ENCODE results near the gene DUSP15. TPM values are rescaled to one million over a fixed set of nuclear protein-coding genes. Genes with fewer than 3 reads are reported as not detected.

The DUSP15 gene
- total RNA-seq, 1 experiment from 2014 or later, result not detected

DNA sequence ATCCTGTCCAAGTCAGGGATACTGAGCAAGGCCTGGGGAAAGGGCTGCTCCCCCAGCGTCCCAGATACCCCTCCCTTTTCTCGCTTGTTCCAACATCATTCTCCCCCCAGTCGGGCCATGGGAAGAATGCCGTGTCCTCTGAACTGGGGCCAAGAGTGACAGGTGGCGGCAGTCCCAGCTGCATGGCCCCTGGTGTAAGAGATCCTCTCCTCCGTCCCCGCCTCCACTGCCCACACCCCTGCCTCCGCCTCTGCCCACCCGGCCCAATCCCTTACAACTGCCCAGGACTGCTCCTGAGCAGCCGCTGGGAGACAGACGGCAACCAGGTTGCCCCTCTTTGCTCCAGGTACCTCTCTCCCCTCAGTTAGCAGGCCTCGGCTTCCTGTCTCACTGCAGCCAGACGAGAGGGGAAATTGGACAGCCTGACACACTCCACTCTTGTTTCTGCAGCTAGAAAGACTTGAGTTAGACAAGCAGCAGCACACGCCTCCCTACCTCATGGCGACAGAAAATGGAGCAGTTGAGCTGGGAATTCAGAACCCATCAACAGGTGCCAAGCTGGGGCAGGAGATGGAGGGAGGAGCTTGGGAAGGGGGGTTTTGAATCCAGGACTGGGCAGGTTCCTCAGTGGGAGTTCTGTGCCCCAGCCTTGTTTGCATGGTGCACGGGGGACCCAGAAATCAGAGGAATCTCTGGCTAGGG is 51.1 kb downstream of the DUSP15 start, which contains the start of gene MYLK2:
TSS of gene MYLK2 (plus strand) at position 274 of the 702 bp plus-strand sequence. CDS start at position 499, 225 bp downstream.
- Mint-ChIP-seq H3K36me3 (ENCODE audit: insufficient read depth, unreplicated experiment) (peaks cover 6% of the 10 kb centered on the region), H3K4me1 (ENCODE audit: low read depth, unreplicated experiment) (no peaks in the 10 kb centered on the region), H3K27ac (ENCODE audit: unreplicated experiment) (no peak within 1 kb of the TSS), H3K27me3 (ENCODE audit: unreplicated experiment) (no peaks in the 10 kb centered on the region), H3K9me3 (ENCODE audit: low read depth, unreplicated experiment) (no peaks in the 10 kb centered on the region), H3K4me3 (ENCODE audit: low read depth, unreplicated experiment) (no peak within 1 kb of the TSS)
- no peak for DNase-seq
- TF ChIP-seq, protein P1, sequence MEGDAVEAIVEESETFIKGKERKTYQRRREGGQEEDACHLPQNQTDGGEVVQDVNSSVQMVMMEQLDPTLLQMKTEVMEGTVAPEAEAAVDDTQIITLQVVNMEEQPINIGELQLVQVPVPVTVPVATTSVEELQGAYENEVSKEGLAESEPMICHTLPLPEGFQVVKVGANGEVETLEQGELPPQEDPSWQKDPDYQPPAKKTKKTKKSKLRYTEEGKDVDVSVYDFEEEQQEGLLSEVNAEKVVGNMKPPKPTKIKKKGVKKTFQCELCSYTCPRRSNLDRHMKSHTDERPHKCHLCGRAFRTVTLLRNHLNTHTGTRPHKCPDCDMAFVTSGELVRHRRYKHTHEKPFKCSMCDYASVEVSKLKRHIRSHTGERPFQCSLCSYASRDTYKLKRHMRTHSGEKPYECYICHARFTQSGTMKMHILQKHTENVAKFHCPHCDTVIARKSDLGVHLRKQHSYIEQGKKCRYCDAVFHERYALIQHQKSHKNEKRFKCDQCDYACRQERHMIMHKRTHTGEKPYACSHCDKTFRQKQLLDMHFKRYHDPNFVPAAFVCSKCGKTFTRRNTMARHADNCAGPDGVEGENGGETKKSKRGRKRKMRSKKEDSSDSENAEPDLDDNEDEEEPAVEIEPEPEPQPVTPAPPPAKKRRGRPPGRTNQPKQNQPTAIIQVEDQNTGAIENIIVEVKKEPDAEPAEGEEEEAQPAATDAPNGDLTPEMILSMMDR (IDR thresholded peaks at IDR 0.05; ENCODE audit: unreplicated experiment), result no peak
- intact Hi-C loops (cut with micrococcal nuclease; ENCODE audit: unreplicated experiment), result no loop called here
- CTCF ChIA-PET, result interaction anchor here (0.5 kb wide), 1 partner anchor 87 kb away, joined by 3 read pairs; no protein-coding TSS in a partner anchor
- no TSS peak for BruUV-seq (replicated peaks)

DNA sequence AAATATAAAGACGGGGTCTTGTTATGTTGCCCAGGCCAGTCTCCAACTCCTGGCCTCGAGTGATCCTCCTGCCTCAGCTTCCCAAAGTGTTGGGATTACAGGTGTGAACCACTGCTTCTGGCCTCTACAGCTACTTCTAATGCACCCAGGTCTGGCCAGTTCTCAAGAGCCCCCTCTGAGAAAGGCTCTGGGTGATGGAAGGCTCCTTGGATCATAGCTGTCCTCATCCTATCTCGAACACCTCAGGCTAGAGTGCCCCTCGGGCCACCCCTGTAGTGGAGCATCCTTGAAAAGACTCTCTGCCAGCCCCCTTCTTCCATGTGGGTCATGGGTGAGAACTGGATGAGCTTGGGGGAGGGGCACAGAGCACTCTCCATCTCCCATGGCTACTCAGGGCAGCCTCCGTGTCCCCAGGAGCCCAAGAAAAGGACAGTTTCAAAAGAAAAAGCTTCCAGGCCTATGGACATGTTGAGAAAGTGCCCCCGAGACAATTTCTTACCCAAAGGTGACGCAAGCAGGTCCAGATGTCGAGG is 51.9 kb downstream of the DUSP15 start:
- peaks cover 6% of the 10 kb centered on the region for H3K36me3 Mint-ChIP-seq (ENCODE audit: insufficient read depth, unreplicated experiment)
- H3K27ac Mint-ChIP-seq (ENCODE audit: unreplicated experiment), result no peak overlapping the region
- no peaks in the 10 kb centered on the region for H3K9me3 Mint-ChIP-seq (ENCODE audit: low read depth, unreplicated experiment)
- no TSS peak for BruUV-seq (replicated peaks)
- intact Hi-C loops (cut with micrococcal nuclease; ENCODE audit: unreplicated experiment), result no loop called here
- no peaks in the 10 kb centered on the region for H3K4me1 Mint-ChIP-seq (ENCODE audit: low read depth, unreplicated experiment)
- no peak overlapping the region for H3K4me3 Mint-ChIP-seq (ENCODE audit: low read depth, unreplicated experiment)
- CTCF ChIA-PET, result interaction anchor here (0.5 to 1.3 kb wide), 5 partner anchors 18 to 273 kb away, joined by 3 to 4 read pairs (median 3); no protein-coding TSS in a partner anchor
- no peak for DNase-seq
- no peaks in the 10 kb centered on the region for H3K27me3 Mint-ChIP-seq (ENCODE audit: unreplicated experiment)
- TF ChIP-seq, protein P1 (IDR thresholded peaks at IDR 0.05; ENCODE audit: unreplicated experiment), result no peak

DNA sequence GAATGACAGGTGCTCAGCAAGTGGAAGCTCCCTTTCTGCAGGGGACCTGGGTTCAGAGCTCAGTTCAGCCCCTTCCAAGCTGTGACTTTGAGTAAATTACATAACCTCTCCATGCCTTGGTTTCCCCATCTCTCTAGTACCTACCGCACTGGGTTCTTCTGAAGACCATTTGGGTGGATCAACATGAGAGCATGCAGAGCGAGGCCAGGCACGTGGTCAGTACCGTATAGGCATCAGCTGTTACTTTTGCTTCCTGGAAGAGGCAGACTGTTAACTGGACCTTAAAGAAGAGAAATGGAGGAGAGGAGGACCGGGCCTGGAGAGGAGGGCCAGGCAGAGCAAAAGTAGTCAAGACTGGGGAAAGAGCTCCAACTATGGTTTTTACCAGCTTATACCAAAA is 52.9 kb downstream of the DUSP15 start:
- TF ChIP-seq, protein P1 (IDR thresholded peaks at IDR 0.05; ENCODE audit: unreplicated experiment), result no peak
- CTCF ChIA-PET, result interaction anchor here (1.0 to 1.3 kb wide), 3 partner anchors 19 to 183 kb away, joined by 3 to 6 read pairs (median 3); no protein-coding TSS in a partner anchor
- H3K4me1 Mint-ChIP-seq (ENCODE audit: low read depth, unreplicated experiment), result no peaks in the 10 kb centered on the region
- BruUV-seq (replicated peaks), result no TSS peak
- no peak overlapping the region for H3K27ac Mint-ChIP-seq (ENCODE audit: unreplicated experiment)
- H3K9me3 Mint-ChIP-seq (ENCODE audit: low read depth, unreplicated experiment), result no peaks in the 10 kb centered on the region
- DNase-seq, result no peak
- H3K4me3 Mint-ChIP-seq (ENCODE audit: low read depth, unreplicated experiment), result no peak overlapping the region
- H3K27me3 Mint-ChIP-seq (ENCODE audit: unreplicated experiment), result no peaks in the 10 kb centered on the region
- H3K36me3 Mint-ChIP-seq (ENCODE audit: insufficient read depth, unreplicated experiment), result peaks cover 8% of the 10 kb centered on the region
- intact Hi-C loops (cut with micrococcal nuclease; ENCODE audit: unreplicated experiment), result no loop called here

DNA sequence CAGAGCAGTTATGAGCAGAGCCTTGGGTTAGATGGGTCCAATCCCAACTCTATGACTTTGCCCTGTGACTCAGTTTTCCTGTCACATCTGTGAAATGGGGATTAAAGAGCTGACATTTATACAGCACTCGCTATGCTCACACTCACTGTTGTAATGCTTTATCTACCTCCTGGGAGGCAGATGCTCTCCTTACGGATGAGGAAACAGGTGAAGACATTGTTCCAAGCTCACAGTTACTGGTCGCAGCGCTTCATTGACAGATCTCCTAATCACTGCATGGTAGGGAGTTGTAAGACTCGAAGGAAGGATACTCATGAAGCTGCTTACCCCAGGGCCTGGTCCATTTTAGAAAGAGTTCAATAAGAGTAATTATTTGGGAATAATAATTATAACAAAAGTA is 54.1 kb downstream of the DUSP15 start:
- H3K4me1 Mint-ChIP-seq (ENCODE audit: low read depth, unreplicated experiment), result no peaks in the 10 kb centered on the region
- H3K9me3 Mint-ChIP-seq (ENCODE audit: low read depth, unreplicated experiment), result no peaks in the 10 kb centered on the region
- no peak overlapping the region for H3K4me3 Mint-ChIP-seq (ENCODE audit: low read depth, unreplicated experiment)
- intact Hi-C loops (cut with micrococcal nuclease; ENCODE audit: unreplicated experiment), result no loop called here
- H3K36me3 Mint-ChIP-seq (ENCODE audit: insufficient read depth, unreplicated experiment), result peaks cover 14% of the 10 kb centered on the region
- no peaks in the 10 kb centered on the region for H3K27me3 Mint-ChIP-seq (ENCODE audit: unreplicated experiment)
- DNase-seq, result no peak
- CTCF ChIA-PET, result interaction anchor here (1.1 kb wide), 1 partner anchor 183 kb away, joined by 3 read pairs; no protein-coding TSS in a partner anchor
- no peak overlapping the region for H3K27ac Mint-ChIP-seq (ENCODE audit: unreplicated experiment)
- TF ChIP-seq, protein P1 (IDR thresholded peaks at IDR 0.05; ENCODE audit: unreplicated experiment), result no peak
- no TSS peak for BruUV-seq (replicated peaks)
